Thyroid gland (tissue), 4 donors: ENCODE data around the gene KCNQ4.

ENCODE experiments used
- CTCF ChIP-seq, 6 experiments: fragments of 200-600 bp in 3 of 6; fragments of 450-650 bp in 3 of 6; sonication (generic) in 3 of 6; IDR thresholded peaks; one replicate each; pipeline ENCODE4 v1.5.1; 2016 to 2019; ENCODE audit warnings: antibody characterized with exemption in 6 of 6, mild to moderate bottlenecking in 2 of 6, inconsistent platforms in 1 of 6, moderate library complexity in 1 of 6
- POLR2A ChIP-seq, 2 donors: fragments of 450-650 bp; IDR thresholded peaks; one replicate each; pipeline ENCODE4 v1.6.1; 2017; ENCODE audit warnings: antibody characterized with exemption in 2 of 2, mild to moderate bottlenecking in 2 of 2, moderate library complexity in 1 of 2

GRCh38 chr1:40736085-40736531, 47.5 kb upstream of the KCNQ4 start:
- TF ChIP-seq CTCF (IDR thresholded peaks at IDR 0.05): no peak
- no peak for TF ChIP-seq POLR2A (IDR thresholded peaks at IDR 0.05)
